AG08396 (cell line): Measurements from ENCODE around the gene LAPTM5.
"Not testable (repeated sequence)": the region's sequence is repeated elsewhere in the genome, so short reads cannot be mapped to it uniquely, and the experiment has no call there.

Source experiments
- DNase-seq: peaks from one replicate; pipeline ENCODE4 v3.0.0; 2012; ENCODE audit warnings: low spot score, mixed read lengths

The LAPTM5 gene, protein sequence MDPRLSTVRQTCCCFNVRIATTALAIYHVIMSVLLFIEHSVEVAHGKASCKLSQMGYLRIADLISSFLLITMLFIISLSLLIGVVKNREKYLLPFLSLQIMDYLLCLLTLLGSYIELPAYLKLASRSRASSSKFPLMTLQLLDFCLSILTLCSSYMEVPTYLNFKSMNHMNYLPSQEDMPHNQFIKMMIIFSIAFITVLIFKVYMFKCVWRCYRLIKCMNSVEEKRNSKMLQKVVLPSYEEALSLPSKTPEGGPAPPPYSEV

GRCh38 chr1:30757352-30758120, at the start of gene LAPTM5:
Gene LAPTM5, minus strand, starts transcription at chr1:30757774. Its CDS starts 29 bp downstream, at chr1:30757745.
- DNase-seq, result no peak

- no peak for DNase-seq
These were observed 49.1 kb upstream of the LAPTM5 start for GRCh38 chr1:30806381-30807317.

DNA sequence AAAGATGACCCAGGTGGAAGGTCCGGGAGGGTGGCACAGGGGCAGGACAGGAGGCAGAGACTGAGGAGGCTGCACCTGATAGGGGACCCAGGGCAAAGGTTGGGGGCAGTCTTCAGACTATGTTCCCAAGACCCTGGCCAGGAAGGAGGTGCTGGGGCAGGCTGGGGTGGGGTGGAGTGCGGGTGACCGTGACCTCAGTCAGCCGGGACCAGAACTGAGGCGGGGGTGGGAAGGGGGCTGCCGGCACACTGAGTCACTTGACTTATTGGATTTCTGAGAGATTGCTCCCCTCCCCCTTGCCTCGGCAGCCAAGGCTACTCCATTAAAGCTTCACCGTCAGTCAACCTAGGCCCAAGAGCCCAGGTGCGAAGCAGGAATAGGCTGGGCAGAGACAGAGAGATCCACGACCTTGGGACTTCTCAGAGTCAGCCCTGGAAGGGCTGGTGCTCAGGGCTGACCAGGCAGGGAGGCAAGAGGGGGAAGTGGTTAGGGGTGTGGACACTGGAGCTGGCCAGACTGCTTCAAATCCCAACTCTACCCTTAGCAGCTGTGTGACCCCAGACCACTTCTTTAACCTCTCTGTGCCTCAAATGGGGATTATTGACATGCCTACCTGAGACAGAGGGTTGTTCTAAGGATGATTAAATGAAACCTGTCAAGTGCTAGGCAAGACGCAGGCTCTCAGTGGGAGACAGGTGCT, 47.9 kb upstream of the LAPTM5 start:
- DNase-seq, result no peak

GRCh38 chr1:30804822-30805221, 47.2 kb upstream of the LAPTM5 start:
- DNase-seq, result no peak

- DNase-seq, result no peak
These were observed 46.8 kb upstream of the LAPTM5 start for GRCh38 chr1:30804352-30804751.

- no peak for DNase-seq
These were observed 46.0 kb upstream of the LAPTM5 start for GRCh38 chr1:30803562-30803961.

- peak; percentile 77 for DNase-seq
These were observed 44.2 kb upstream of the LAPTM5 start for GRCh38 chr1:30801771-30802198.

GRCh38 chr1:30799233-30799511, 41.6 kb upstream of the LAPTM5 start:
- no peak for DNase-seq

GRCh38 chr1:30798389-30799232, 41.0 kb upstream of the LAPTM5 start:
- DNase-seq, result no peak

DNA sequence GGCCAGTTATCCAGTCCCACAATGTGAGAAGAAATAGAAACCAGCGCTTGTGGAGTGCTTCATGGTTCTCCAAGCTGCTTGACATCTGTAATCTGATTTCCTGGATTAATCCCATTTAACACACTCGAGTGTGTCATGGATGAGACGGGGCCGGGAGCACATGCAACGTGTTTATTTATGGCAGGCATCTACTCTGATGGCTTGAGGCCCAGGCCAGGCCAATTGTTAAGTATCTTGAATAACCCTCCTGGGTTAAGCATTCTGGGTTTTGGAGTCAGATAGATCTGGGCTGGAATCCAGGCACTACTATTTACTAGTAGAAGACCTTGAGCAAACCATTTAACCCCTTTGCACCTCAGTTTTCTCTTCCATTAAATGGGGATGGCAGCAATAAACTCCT, 37.5 kb upstream of the LAPTM5 start:
- no peak for DNase-seq

- no peak for DNase-seq
These were observed 36.7 kb upstream of the LAPTM5 start for GRCh38 chr1:30794260-30794659.

GRCh38 chr1:30793209-30793608, 35.6 kb upstream of the LAPTM5 start:
- no peak for DNase-seq

DNA sequence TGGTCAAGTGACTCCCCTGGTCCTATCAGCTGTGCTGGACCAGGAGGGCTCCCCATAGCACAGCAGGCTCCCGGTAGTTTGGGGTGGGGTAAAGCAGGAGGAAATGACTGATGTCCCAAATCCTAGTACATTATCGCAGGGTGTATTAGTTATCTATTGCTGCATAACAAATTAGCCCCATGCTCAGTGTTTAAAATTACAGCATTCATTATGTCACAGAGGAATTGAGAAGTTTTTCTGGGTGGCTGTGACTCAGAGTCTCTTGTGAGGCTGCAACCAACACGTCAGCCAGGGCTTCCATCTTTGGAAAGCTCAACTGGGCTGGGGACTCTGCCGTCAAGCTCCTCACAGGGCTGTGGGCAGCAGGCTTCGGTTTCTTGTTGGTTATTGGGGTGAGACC, 34.3 kb upstream of the LAPTM5 start:
- DNase-seq, result no peak

DNA sequence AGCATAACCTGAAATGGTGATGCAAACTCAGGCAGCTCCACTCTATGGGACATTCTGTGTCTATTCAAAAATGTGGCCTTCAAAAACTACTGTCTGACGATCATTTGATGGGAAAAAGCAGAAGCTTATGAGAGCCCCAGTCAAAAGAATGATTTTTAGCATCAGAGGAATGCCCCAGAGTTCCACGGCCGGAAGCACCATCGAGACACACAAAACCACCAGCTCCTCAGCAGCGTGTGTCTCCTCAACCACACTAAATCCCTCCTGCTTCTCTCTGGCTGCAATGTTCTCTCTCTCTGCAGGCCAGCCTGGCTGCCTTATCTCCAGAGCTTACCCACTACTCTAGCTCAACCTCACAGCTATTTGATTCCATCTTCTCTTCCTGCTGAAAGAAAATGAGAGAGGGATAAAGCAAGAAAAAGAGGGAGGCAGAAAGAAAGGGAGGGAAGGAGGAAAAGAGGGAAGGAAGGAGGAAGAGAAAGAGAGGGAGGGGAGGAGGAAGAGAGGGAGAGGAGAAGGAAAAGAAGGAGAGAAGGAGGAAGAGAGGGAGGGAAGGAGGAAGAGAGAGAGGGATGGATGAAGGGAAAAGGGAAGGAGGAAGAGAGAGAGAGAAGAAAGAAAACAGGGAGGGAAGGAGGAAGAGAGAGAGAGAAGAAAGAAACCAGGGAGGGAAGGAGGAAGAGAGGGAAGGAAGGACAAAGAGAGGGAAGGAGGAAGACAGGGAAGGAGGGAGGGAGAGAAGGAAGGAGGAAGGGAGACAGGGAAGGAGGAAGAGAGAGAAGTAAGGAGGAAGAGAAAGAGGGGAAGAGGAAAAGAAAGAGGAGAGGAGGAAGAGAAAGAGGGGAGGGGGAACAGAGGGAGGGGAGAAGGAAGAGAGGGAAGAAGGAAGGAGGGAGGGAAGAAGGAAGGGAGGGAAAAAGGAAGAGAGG, 33.5 kb upstream of the LAPTM5 start:
- DNase-seq, result no peak

GRCh38 chr1:30790256-30790525, 32.6 kb upstream of the LAPTM5 start:
- DNase-seq, result not testable (repeated sequence)

- no peak for DNase-seq
These were observed 32.0 kb upstream of the LAPTM5 start for GRCh38 chr1:30789388-30790255.

GRCh38 chr1:30788580-30789387, 31.2 kb upstream of the LAPTM5 start:
- no peak for DNase-seq

- no peak for DNase-seq
These were observed 30.4 kb upstream of the LAPTM5 start for GRCh38 chr1:30787856-30788495.
